ENCODE measurements around the gene DNAH14. TPM values are rescaled to one million over a fixed set of nuclear protein-coding genes. Genes with fewer than 3 reads are reported as not detected.
A peak's percentile ranks its signal among the peaks of the same experiment; 100 is the strongest.

Gene DNAH14
- total and polyA plus RNA-seq, 9 of the 15 experiments (the other 6 are each of a cell fraction or from before 2014, with no cell fraction given) = 58.4 to 142 (median 98.4) TPM

GRCh38 chr1:225415967-225416745 lies 486.7 kb downstream of the DNAH14 start:
- WGBS (ENCODE audit: insufficient coverage, low coverage, missing lambda C conversion rate) = 95% methylated on average over 9 of the region's 11 CpGs
- ChIA-PET POLR2A (interaction anchor here (0.6 to 1.6 kb wide), 5 partner anchors 9 to 1343 kb away, joined by 3 to 6 read pairs (median 5); no protein-coding TSS in a partner anchor), CTCF (ENCODE audit: low intra/inter-chr PET ratio) (no interaction called here)
- Histone ChIP-seq H3K4me1 (replicated peaks in 1 of 2; ENCODE audit: control insufficient read depth in 2 of 2, insufficient read depth in 2 of 2, low read length in 2 of 2) (no peaks in the 10 kb centered on the region), H3K9ac (ENCODE audit: insufficient read depth in 1 of 2, low read depth in 2 of 2, low read length in 2 of 2) (no peak overlapping the region), H3K36me3 (ENCODE audit: control insufficient read depth, insufficient read depth, low read length) (peaks cover 98% of the 10 kb centered on the region), H3K27ac (ENCODE audit: extremely low read depth, low read depth, low read length) (no peak overlapping the region), H2AFZ (ENCODE audit: low read depth, low read length) (no peak overlapping the region), H3K9me3 (replicated peaks; ENCODE audit: control insufficient read depth, insufficient read depth, low read depth, low read length) (no peaks in the 10 kb centered on the region), H3K4me2 (ENCODE audit: insufficient read depth, low read length) (no peak overlapping the region), H4K20me1 (replicated peaks; ENCODE audit: control insufficient read depth, insufficient read depth, low read length) (no peaks in the 10 kb centered on the region; the same call in 1 of the 2 replicates), H3K79me2 (ENCODE audit: control insufficient read depth, insufficient read depth, low read length) (peaks cover 79% of the 10 kb centered on the region), H3K27me3 (ENCODE audit: control insufficient read depth in 2 of 2, insufficient read depth in 2 of 2, low read length in 2 of 2) (no peaks in the 10 kb centered on the region), H3K4me3 (no peak overlapping the region), H3K9me1 (ENCODE audit: control insufficient read depth, insufficient read depth, low read length) (no peaks in the 10 kb centered on the region)
- in situ Hi-C loops (cut with MboI) (no loop called here), intact Hi-C loops (cut with micrococcal nuclease) (no loop called here)
- DNase-seq (ENCODE audit: extremely low read depth in 1 of 4, low spot score in 3 of 4) (no peak), FAIRE-seq (no peak), ATAC-seq (no peak)
- TF ChIP-seq ZNF121 (CRISPR knock-in tag; conservative IDR thresholded peaks at IDR 0.05) = peak; percentile 81
- no peak for TF ChIP-seq ZNF280B (CRISPR knock-in tag; IDR thresholded peaks at IDR 0.05)
- no TSS peak for BruUV-seq (replicated peaks)

- ChIA-PET CTCF (ENCODE audit: low intra/inter-chr PET ratio) (no interaction called here), POLR2A (interaction anchor here (0.6 to 2.0 kb wide), 8 partner anchors 8 to 659 kb away, joined by 3 to 8 read pairs (median 4); partner anchors contain the start of genes LBR and SRP9)
- FAIRE-seq (peak; percentile 15), ATAC-seq (no peak), DNase-seq (ENCODE audit: extremely low read depth in 1 of 4, low spot score in 3 of 4) (no peak)
- H3K4me2 ChIP-seq (ENCODE audit: insufficient read depth, low read length) = no peak overlapping the region
- no peaks in the 10 kb centered on the region; the same call in 1 of the 2 replicates for H4K20me1 ChIP-seq (replicated peaks; ENCODE audit: control insufficient read depth, insufficient read depth, low read length)
- H3K4me3 ChIP-seq = no peak overlapping the region
- no peaks in the 10 kb centered on the region for H3K27me3 ChIP-seq (ENCODE audit: control insufficient read depth in 2 of 2, insufficient read depth in 2 of 2, low read length in 2 of 2)
- H3K4me1 ChIP-seq (replicated peaks in 1 of 2; ENCODE audit: control insufficient read depth in 2 of 2, insufficient read depth in 2 of 2, low read length in 2 of 2) = no peaks in the 10 kb centered on the region
- in situ Hi-C loops (cut with MboI) (no loop called here), intact Hi-C loops (cut with micrococcal nuclease) (no loop called here)
- H3K36me3 ChIP-seq (ENCODE audit: control insufficient read depth, insufficient read depth, low read length) = peaks cover 98% of the 10 kb centered on the region
- H3K79me2 ChIP-seq (ENCODE audit: control insufficient read depth, insufficient read depth, low read length) = peaks cover 90% of the 10 kb centered on the region
- 87% methylated on average over 2 of the region's 2 CpGs for WGBS (ENCODE audit: insufficient coverage, low coverage, missing lambda C conversion rate)
- BruUV-seq (replicated peaks) = no TSS peak
- H3K9me1 ChIP-seq (ENCODE audit: control insufficient read depth, insufficient read depth, low read length) = no peaks in the 10 kb centered on the region
- H3K27ac ChIP-seq (ENCODE audit: extremely low read depth, low read depth, low read length) = no peak overlapping the region
- no peak overlapping the region for H3K9ac ChIP-seq (ENCODE audit: insufficient read depth in 1 of 2, low read depth in 2 of 2, low read length in 2 of 2)
- H3K9me3 ChIP-seq (replicated peaks; ENCODE audit: control insufficient read depth, insufficient read depth, low read depth, low read length) = no peaks in the 10 kb centered on the region
- no peak overlapping the region for H2AFZ ChIP-seq (ENCODE audit: low read depth, low read length)
- no peak for TF ChIP-seq ARID1B (IDR thresholded peaks at IDR 0.05)
- TF ChIP-seq ATF1 (CRISPR knock-in tag; IDR thresholded peaks at IDR 0.05) = no peak
- TF ChIP-seq ATF1 (tag; IDR thresholded peaks at IDR 0.05) = no peak
- no peak for TF ChIP-seq SFPQ (IDR thresholded peaks at IDR 0.05; ENCODE audit: low read depth, low read length)
- no peak for TF ChIP-seq ZNF75A (CRISPR knock-in tag; IDR thresholded peaks at IDR 0.05)
- TF ChIP-seq KDM1A (IDR thresholded peaks at IDR 0.05) = no peak
- TF ChIP-seq SRSF9 (IDR thresholded peaks at IDR 0.05; ENCODE audit: borderline replicate concordance, low read depth, low read length) = no peak
- no peak for TF ChIP-seq ARID3A (IDR thresholded peaks at IDR 0.05; ENCODE audit: borderline replicate concordance, low read depth, low read length)
These were observed 488.6 kb downstream of the DNAH14 start for GRCh38 chr1:225418059-225418458.

All from K562 (cell line).